Suprapubic skin (tissue), 4 donors: ENCODE measurements around the gene TMEM250.

Experiments used
- CTCF ChIP-seq, 2 donors: fragments of 200-600 bp in 1 of 2; fragments of 450-650 bp in 1 of 2; sonication (generic) in 1 of 2; IDR thresholded peaks; one replicate each; pipeline ENCODE4 v1.5.1; 2016 to 2019; ENCODE audit warnings: antibody characterized with exemption in 2 of 2, mild to moderate bottlenecking in 1 of 2, moderate library complexity in 1 of 2
- POLR2A ChIP-seq, 2 donors: fragments of 450-650 bp; IDR thresholded peaks; one replicate each; pipeline ENCODE4 v1.6.1; 2017; ENCODE audit warnings: antibody characterized with exemption in 2 of 2, mild to moderate bottlenecking in 2 of 2, moderate library complexity in 2 of 2
- POLR2AphosphoS5 ChIP-seq, 3 donors: sonication (generic); formaldehyde crosslinking; IDR thresholded peaks; one replicate each; pipeline ENCODE4 v1.6.1; 2017; ENCODE audit warnings: antibody characterized with exemption in 3 of 3

GRCh38 chr9:136115641-136116359 is 2.9 kb downstream of the TMEM250 start:
- TF ChIP-seq POLR2AphosphoS5 (IDR thresholded peaks at IDR 0.05) = no peak
- no peak for TF ChIP-seq POLR2A (IDR thresholded peaks at IDR 0.05)
- no peak for TF ChIP-seq CTCF (IDR thresholded peaks at IDR 0.05)
